Body of pancreas (tissue), 4 donors: ENCODE data around the gene SERPINH1. TPM values are rescaled to one million over a fixed set of nuclear protein-coding genes. Genes with fewer than 3 reads are reported as not detected.

Experiments
- ATAC-seq: fragments of 150-250 bp; one replicate; pipeline ENCODE4 v1.9.1; 2016
- DNase-seq, 4 donors: peaks; one replicate each; pipeline ENCODE4 v3.0.0-alpha.2; 2019
- H3K27ac ChIP-seq, 4 donors: fragments of 200-600 bp; sonication (generic); 1 replicate in 3 of 4; 2 replicates in 1 of 4; pipeline versions ENCODE4 v1.5.1 to v1.6.1; 2016 to 2019; ENCODE audit warnings: mild to moderate bottlenecking in 1 of 4, mixed read lengths in 1 of 4, moderate library complexity in 1 of 4
- H3K27me3 ChIP-seq, 2 donors: fragments of 200-600 bp; sonication (generic); one replicate each; pipeline ENCODE4 v1.6.0; 2016; ENCODE audit warnings: mild to moderate bottlenecking in 1 of 2
- H3K36me3 ChIP-seq, 2 donors: fragments of 200-600 bp; sonication (generic); replicated peaks in 1 of 2; 2 replicates each; pipeline ENCODE4 v1.5.1; 2016; ENCODE audit warnings: low read depth in 2 of 2; ENCODE audit not compliant: insufficient read depth in 1 of 2
- H3K4me1 ChIP-seq: fragments of 200-600 bp; sonication (generic); one replicate; pipeline ENCODE4 v1.6.0; 2016
- H3K4me3 ChIP-seq, 2 donors: fragments of 200-600 bp; sonication (generic); 1 replicate in 1 of 2; 2 replicates in 1 of 2; pipeline ENCODE4 v1.5.1; 2016 to 2019
- H3K9me3 ChIP-seq, 3 donors: fragments of 200-600 bp; sonication (generic); 1 replicate in 2 of 3; 2 replicates in 1 of 3; pipeline ENCODE4 v1.5.1; 2016
- CTCF ChIP-seq, 7 experiments: fragments of 450-650 bp in 4 of 7; fragments of 200-600 bp in 3 of 7; sonication (generic) in 3 of 7; IDR thresholded peaks; one replicate each; pipeline ENCODE4 v1.5.1; 2016 to 2019; ENCODE audit warnings: antibody characterized with exemption in 7 of 7
- POLR2A ChIP-seq, 3 donors: fragments of 450-650 bp; IDR thresholded peaks; one replicate each; pipeline ENCODE4 v1.6.1; 2016; ENCODE audit warnings: antibody characterized with exemption in 3 of 3, mild to moderate bottlenecking in 2 of 3
- WGBS, 2 donors: methylation state at CpG; one replicate each; pipeline ENCODE4 v1.1.5; 2017; 5-methylcytosine and 5-hydroxymethylcytosine counted together
- intact Hi-C: fragments of 100-400 bp; cut with DNase I; formaldehyde crosslinking; loops from one replicate; pipeline ENCODE4 v1.15.1; 2023
- total RNA-seq, 2 donors: library from RNA; depleted of rRNA; stranded (reverse); fragments of >200 nt; gene quantifications; one replicate each; pipeline ENCODE4 v1.1.0, GENCODE V29; 2016

The SERPINH1 gene
- total RNA-seq, 2 donors from 2014 or later = 78.3 to 166 TPM

GRCh38 chr11:75571625-75572024 lies 9.6 kb downstream of the SERPINH1 start:
- H3K27ac ChIP-seq = no peak overlapping the region
- intact Hi-C loops = no loop called here
- WGBS, 2 donors = 84 to 92% methylated on average over 11 of the region's 14 CpGs
- H3K4me1 ChIP-seq = no peaks in the 10 kb centered on the region
- no peak for DNase-seq
- TF ChIP-seq CTCF (IDR thresholded peaks at IDR 0.05) = no peak
- TF ChIP-seq POLR2A (IDR thresholded peaks at IDR 0.05) = no peak
- no peaks in the 10 kb centered on the region for H3K9me3 ChIP-seq
- peaks cover 9 to 26% of the 10 kb centered on the region in 2 donors for H3K36me3 ChIP-seq
- H3K4me3 ChIP-seq = no peak overlapping the region
- H3K27me3 ChIP-seq = no peaks in the 10 kb centered on the region
- ATAC-seq = no peak

- Histone ChIP-seq H3K36me3 (peaks cover 9 to 25% of the 10 kb centered on the region in 2 donors), H3K4me1 (no peaks in the 10 kb centered on the region)
These were observed 10.7 kb downstream of the SERPINH1 start for GRCh38 chr11:75572744-75573143.

DNA sequence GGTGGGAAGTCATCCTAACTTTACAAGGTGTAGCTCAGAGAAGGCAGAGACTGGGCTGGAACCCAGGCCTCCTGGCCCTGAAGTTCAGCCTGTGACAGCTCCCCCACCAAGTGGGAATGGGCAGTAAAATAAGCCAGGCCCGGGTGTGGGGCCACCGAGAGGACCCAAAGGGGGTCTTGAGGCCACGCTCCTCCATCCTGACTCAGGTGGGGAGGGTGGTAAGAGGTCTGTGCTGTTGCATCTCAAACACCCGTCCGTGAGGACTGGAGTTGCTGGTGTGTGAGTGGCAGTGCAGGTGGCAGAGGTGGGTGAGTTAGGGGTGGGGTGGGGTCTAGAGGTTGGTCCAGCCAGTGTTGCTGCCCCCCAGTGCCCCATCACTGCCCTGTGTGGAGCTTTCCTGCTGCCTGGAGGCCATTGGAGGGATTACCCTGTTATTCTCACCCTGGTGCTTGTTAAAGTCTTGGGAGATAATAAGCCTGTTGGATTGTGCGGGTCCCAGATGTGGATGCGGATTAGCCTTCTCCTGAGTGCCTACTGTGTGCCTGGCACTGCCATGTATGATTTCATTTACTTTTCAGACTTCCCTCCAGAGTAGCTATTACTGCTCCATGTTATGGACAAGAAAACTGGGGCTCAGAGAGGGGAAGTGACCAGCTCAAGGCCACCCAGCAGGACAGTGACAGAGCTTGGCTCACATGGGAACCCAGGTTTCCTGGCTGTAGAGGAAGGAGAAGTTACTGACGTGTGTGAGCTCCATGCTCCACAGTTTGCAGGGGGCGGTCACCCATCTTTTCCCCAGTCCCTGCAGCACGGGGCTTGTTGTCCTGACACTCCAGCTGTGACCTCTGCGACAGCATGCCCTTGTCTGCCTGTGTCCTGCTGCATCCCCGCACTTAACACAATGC lies 12.9 kb downstream of the SERPINH1 start:
- ATAC-seq = no peak
- 63 to 69% methylated on average over 10 to 12 of the region's 12 CpGs for WGBS, 2 donors
- intact Hi-C loops = no loop called here
- Histone ChIP-seq H3K4me3 (no peak overlapping the region), H3K36me3 (peaks cover 9 to 15% of the 10 kb centered on the region in 2 donors), H3K4me1 (no peaks in the 10 kb centered on the region), H3K27me3 (no peaks in the 10 kb centered on the region), H3K9me3 (no peaks in the 10 kb centered on the region), H3K27ac (no peak overlapping the region)
- DNase-seq = no peak
- TF ChIP-seq CTCF (IDR thresholded peaks at IDR 0.05) (no peak), POLR2A (IDR thresholded peaks at IDR 0.05) (no peak)

More at GRCh38 chr11:75572744-75573143, 10.7 kb downstream of the SERPINH1 start:
- DNase-seq = no peak
- H3K9me3 ChIP-seq = no peaks in the 10 kb centered on the region
- ATAC-seq = no peak
- intact Hi-C loops = no loop called here
- H3K27ac ChIP-seq = no peak overlapping the region
- H3K4me3 ChIP-seq = no peak overlapping the region
- no peaks in the 10 kb centered on the region for H3K27me3 ChIP-seq
- no peak for TF ChIP-seq CTCF (IDR thresholded peaks at IDR 0.05)
- 64 to 65% methylated on average over 8 of the region's 8 CpGs for WGBS, 2 donors

- no peak overlapping the region for H3K4me3 ChIP-seq
- intact Hi-C loops = no loop called here
- no peaks in the 10 kb centered on the region for H3K9me3 ChIP-seq
- DNase-seq (no peak), ATAC-seq (no peak)
- peaks cover 7 to 9% of the 10 kb centered on the region in 2 donors for H3K36me3 ChIP-seq
- H3K27me3 ChIP-seq = no peaks in the 10 kb centered on the region
- 74 to 80% methylated on average over 6 of the region's 6 CpGs for WGBS, 2 donors
- no peaks in the 10 kb centered on the region for H3K4me1 ChIP-seq
- H3K27ac ChIP-seq = peak overlapping the region in 3 of 4 donors; percentile 15 to 73 (median 67)
- TF ChIP-seq POLR2A (IDR thresholded peaks at IDR 0.05) (no peak), CTCF (IDR thresholded peaks at IDR 0.05) (no peak)
These were observed 14.0 kb downstream of the SERPINH1 start for GRCh38 chr11:75576017-75576416.
